Smooth muscle cell (in vitro differentiated cells): ENCODE data around the gene DST. TPM values are rescaled to one million over a fixed set of nuclear protein-coding genes. Genes with fewer than 3 reads are reported as not detected.

Source experiments
- DNase-seq: peaks from one replicate; lab custom pipeline; 2025; ENCODE audit not compliant: unreplicated experiment; lab: John Stamatoyannopoulos, UW
- H2AFZ ChIP-seq: fragments of 200-600 bp; sonication (generic); 2 replicates; pipeline ENCODE4 v1.6.0; 2016; ENCODE audit warnings: antibody characterized with exemption, low read depth, mild to moderate bottlenecking
- H3F3A ChIP-seq: fragments of 200-600 bp; sonication (generic); 2 replicates; pipeline ENCODE4 v1.6.0; 2017; ENCODE audit warnings: antibody characterized with exemption, low read depth
- H3K27ac ChIP-seq: fragments of 200-600 bp; sonication (generic); 2 replicates; pipeline ENCODE4 v1.5.1; 2016; ENCODE audit warnings: low read depth, mild to moderate bottlenecking
- H3K27me3 ChIP-seq: fragments of 200-600 bp; sonication (generic); 2 replicates; pipeline ENCODE4 v1.6.1; 2016; ENCODE audit warnings: low read depth, mild to moderate bottlenecking
- H3K36me3 ChIP-seq: fragments of 200-600 bp; sonication (generic); 2 replicates; pipeline ENCODE4 v1.5.1; 2016; ENCODE audit warnings: low read depth
- H3K4me1 ChIP-seq: fragments of 200-600 bp; sonication (generic); 2 replicates; pipeline ENCODE4 v1.5.1; 2016; ENCODE audit warnings: low read depth
- H3K4me2 ChIP-seq: fragments of 200-600 bp; sonication (generic); 2 replicates; pipeline ENCODE4 v1.6.0; 2016; ENCODE audit warnings: mild to moderate bottlenecking
- H3K4me3 ChIP-seq: fragments of 200-600 bp; sonication (generic); 2 replicates; pipeline ENCODE4 v1.5.1; 2016; ENCODE audit warnings: mild to moderate bottlenecking
- H3K79me2 ChIP-seq: fragments of 200-600 bp; sonication (generic); 2 replicates; pipeline ENCODE4 v1.6.0; 2016; ENCODE audit warnings: low read depth, mild to moderate bottlenecking
- H3K9ac ChIP-seq: fragments of 200-600 bp; sonication (generic); 2 replicates; pipeline ENCODE4 v1.6.0; 2016; ENCODE audit warnings: low read depth
- H3K9me3 ChIP-seq: fragments of 200-600 bp; sonication (generic); replicated peaks from 2 replicates; pipeline ENCODE4 v1.5.1; 2016; ENCODE audit warnings: low read depth
- H4K20me1 ChIP-seq: fragments of 200-600 bp; sonication (generic); 2 replicates; pipeline ENCODE4 v1.6.0; 2016; ENCODE audit warnings: low read depth
- WGBS: methylation state at CpG from one replicate; pipeline ENCODE4 v1.1.7; 2016; ENCODE audit warnings: low lambda C conversion rate; 5-methylcytosine and 5-hydroxymethylcytosine counted together
- polyA plus RNA-seq: library from polyadenylated mRNA; unstranded; fragments of >200 nt; fragmentation: Nextera tagmentation; extraction: Ambion mirVana; gene quantifications from 2 replicates; pipeline ENCODE4 v1.2.1, GENCODE V29; 2016
- total RNA-seq: library from RNA; depleted of rRNA; stranded (reverse); fragments of >200 nt; gene quantifications from 2 replicates; pipeline ENCODE4 v1.2.3, GENCODE V29; 2014
- TF ChIP-seq, protein P1 (sequence below): fragments of 200-600 bp; sonication (generic); IDR thresholded peaks from 2 replicates; pipeline ENCODE4 v1.5.1; 2017; ENCODE audit warnings: borderline replicate concordance, mild to moderate bottlenecking, antibody characterized with exemption; ENCODE audit not compliant: insufficient read depth, poor library complexity, severe bottlenecking

DST gene
- total and polyA plus RNA-seq, 2 experiments from 2014 or later = 17.1 to 186 TPM

DNA sequence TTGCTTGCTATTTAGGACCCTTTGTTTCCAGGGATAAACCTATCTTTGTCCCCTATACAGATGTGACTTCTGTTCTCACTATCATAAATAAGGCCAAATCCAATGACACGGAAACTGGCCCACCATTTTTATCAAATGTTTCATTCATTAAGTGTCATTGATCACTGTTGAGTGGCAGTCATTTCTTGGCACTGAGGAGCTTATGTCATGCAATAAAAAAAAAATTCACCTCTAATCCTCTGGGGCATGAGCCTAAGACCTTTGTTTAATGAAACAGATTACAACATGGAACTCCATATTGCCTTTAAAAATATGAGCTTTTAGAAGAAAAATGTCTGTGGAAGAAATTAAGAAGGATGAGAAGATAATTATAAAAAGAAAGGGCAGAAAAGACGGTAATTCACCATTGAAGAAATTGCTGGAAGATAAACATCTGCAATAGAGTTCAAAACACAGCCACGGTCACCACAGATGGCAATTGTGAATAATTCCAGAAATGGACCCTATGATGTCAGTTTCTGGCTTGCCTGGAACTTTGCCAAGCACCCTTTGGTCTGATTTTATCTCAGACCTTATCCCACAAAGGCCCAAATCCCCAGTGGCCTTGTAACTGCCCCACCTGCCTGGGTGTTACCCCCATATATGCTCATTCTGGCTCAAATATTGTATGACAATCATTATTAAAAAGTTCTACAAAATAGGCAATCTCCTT is 91.1 kb downstream of the DST start:
- H2AFZ ChIP-seq = no peak overlapping the region
- DNase-seq = no peak
- no peak overlapping the region for H3K4me2 ChIP-seq
- H4K20me1 ChIP-seq = no peaks in the 10 kb centered on the region
- no peak overlapping the region for H3K27ac ChIP-seq
- peaks cover 3% of the 10 kb centered on the region for H3K36me3 ChIP-seq
- no peaks in the 10 kb centered on the region for H3K27me3 ChIP-seq
- TF ChIP-seq, protein P1, sequence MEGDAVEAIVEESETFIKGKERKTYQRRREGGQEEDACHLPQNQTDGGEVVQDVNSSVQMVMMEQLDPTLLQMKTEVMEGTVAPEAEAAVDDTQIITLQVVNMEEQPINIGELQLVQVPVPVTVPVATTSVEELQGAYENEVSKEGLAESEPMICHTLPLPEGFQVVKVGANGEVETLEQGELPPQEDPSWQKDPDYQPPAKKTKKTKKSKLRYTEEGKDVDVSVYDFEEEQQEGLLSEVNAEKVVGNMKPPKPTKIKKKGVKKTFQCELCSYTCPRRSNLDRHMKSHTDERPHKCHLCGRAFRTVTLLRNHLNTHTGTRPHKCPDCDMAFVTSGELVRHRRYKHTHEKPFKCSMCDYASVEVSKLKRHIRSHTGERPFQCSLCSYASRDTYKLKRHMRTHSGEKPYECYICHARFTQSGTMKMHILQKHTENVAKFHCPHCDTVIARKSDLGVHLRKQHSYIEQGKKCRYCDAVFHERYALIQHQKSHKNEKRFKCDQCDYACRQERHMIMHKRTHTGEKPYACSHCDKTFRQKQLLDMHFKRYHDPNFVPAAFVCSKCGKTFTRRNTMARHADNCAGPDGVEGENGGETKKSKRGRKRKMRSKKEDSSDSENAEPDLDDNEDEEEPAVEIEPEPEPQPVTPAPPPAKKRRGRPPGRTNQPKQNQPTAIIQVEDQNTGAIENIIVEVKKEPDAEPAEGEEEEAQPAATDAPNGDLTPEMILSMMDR = no peak
- no peak overlapping the region for H3K9ac ChIP-seq
- WGBS = 77% methylated on average over 3 of the region's 3 CpGs
- no peaks in the 10 kb centered on the region for H3K9me3 ChIP-seq
- no peak overlapping the region for H3K4me3 ChIP-seq
- H3K4me1 ChIP-seq = peaks cover 21% of the 10 kb centered on the region
- peaks cover 11% of the 10 kb centered on the region for H3K79me2 ChIP-seq
- no peaks in the 10 kb centered on the region for H3F3A ChIP-seq

DNA sequence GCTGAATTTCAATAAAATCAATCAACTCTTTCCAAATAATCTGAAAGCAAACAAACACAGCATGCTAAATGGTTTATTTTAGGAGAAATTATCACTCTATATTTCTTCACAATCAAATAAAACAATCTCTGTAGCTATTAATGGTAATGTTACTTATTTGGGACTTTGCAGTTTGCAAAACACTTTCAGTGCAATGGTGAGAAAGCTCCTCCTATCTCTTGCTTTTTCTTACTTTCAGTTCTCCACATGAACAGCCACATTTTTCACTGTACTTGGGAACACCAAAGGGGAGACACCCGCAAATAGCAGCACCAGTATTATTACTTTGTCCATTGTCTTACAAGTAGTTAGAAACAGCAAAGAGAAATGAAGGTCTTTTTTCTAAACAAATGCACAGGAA is 92.4 kb downstream of the DST start:
- no peak overlapping the region for H3K4me3 ChIP-seq
- peaks cover 9% of the 10 kb centered on the region for H3K4me1 ChIP-seq
- H3K36me3 ChIP-seq = peaks cover 3% of the 10 kb centered on the region
- no peaks in the 10 kb centered on the region for H3K9me3 ChIP-seq
- no peak for DNase-seq
- peak overlapping the region; percentile 4 for H3K4me2 ChIP-seq
- peaks cover 13% of the 10 kb centered on the region for H3K79me2 ChIP-seq
- H3K9ac ChIP-seq = no peak overlapping the region
- H3K27me3 ChIP-seq = no peaks in the 10 kb centered on the region
- WGBS = 94% methylated on average over 1 of the region's 1 CpG
- H3F3A ChIP-seq = no peaks in the 10 kb centered on the region
- H2AFZ ChIP-seq = no peak overlapping the region
- TF ChIP-seq, protein P1 = no peak
- no peak overlapping the region for H3K27ac ChIP-seq
- no peaks in the 10 kb centered on the region for H4K20me1 ChIP-seq

DNA sequence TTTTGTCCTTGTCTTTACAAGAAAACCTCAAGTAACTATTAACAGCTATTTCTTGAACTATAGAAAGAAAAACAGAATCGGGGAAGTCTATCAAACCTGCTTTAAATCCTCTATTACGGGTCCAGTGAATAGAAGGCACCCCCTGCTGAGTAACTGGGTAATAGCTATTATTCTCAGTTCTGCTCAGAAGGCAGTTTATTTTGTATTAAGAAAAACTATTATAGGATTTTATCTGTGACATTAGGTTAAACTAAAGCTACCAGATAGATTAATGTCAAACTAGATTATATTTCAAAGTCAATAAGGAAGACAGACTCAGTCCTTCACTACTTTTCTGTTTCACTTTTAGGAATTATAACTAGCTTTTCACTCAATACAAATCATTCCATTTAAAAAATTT is 93.7 kb downstream of the DST start:
- H3K4me2 ChIP-seq = no peak overlapping the region
- H3K36me3 ChIP-seq = no peaks in the 10 kb centered on the region
- H3K9ac ChIP-seq = no peak overlapping the region
- H2AFZ ChIP-seq = no peak overlapping the region
- TF ChIP-seq, protein P1 = no peak
- no peaks in the 10 kb centered on the region for H3K9me3 ChIP-seq
- H3K79me2 ChIP-seq = peaks cover 13% of the 10 kb centered on the region
- H4K20me1 ChIP-seq = no peaks in the 10 kb centered on the region
- H3K27ac ChIP-seq = no peak overlapping the region
- no peaks in the 10 kb centered on the region for H3K27me3 ChIP-seq
- peaks cover 6% of the 10 kb centered on the region for H3K4me1 ChIP-seq
- DNase-seq = no peak
- WGBS = 82% methylated on average over 2 of the region's 2 CpGs
- H3F3A ChIP-seq = no peaks in the 10 kb centered on the region
- H3K4me3 ChIP-seq = no peak overlapping the region

DNA sequence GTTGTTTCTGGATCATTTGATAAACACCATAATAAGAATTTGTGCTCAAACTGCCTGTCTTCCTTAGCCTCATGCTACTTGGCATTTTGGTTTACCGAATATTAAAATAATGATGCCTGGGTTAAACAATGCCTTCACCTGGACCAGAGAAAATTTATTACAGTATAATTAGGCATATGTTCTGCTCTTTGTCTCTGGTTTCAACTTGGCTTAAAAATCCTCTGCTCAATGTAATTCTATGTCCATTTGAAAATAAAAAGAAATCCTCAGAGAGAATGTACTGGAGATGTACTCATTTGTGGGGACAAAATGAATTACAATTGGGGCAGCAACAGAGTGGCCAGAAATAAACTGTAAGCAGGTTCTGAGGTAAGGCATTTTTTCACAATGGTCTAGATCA is 95.0 kb downstream of the DST start:
- Histone ChIP-seq H3K79me2 (peaks cover 13% of the 10 kb centered on the region), H2AFZ (no peak overlapping the region), H3K4me2 (no peak overlapping the region), H4K20me1 (no peaks in the 10 kb centered on the region), H3K4me3 (no peak overlapping the region), H3K9me3 (no peaks in the 10 kb centered on the region), H3F3A (peaks cover 7% of the 10 kb centered on the region), H3K27me3 (no peaks in the 10 kb centered on the region), H3K36me3 (no peaks in the 10 kb centered on the region), H3K4me1 (peaks cover 13% of the 10 kb centered on the region), H3K27ac (no peak overlapping the region), H3K9ac (no peak overlapping the region)
- TF ChIP-seq, protein P1 = no peak
- 95% methylated on average over 1 of the region's 1 CpG for WGBS
- no peak for DNase-seq
